OCI-LY1 (cell line): Measurements from ENCODE around the gene GIPC3.

Source experiments
- H2AFZ ChIP-seq: fragments of 200-600 bp; sonication (generic), shearing (Covaris generic); 2 replicates; pipeline ENCODE4 v1.6.0; 2014; ENCODE audit warnings: antibody characterized with exemption, mild to moderate bottlenecking, low read length
- H3F3A ChIP-seq: fragments of 200-600 bp; sonication (generic), shearing (Covaris generic); 2 replicates; pipeline ENCODE4 v1.6.0; 2014; ENCODE audit warnings: mild to moderate bottlenecking, antibody characterized with exemption, low read length, moderate library complexity; ENCODE audit not compliant: insufficient read depth
- H3K27ac ChIP-seq: fragments of 200-600 bp; sonication (generic); 2 replicates; pipeline ENCODE4 v1.5.1; 2014; ENCODE audit warnings: low read length, mixed run types, mild to moderate bottlenecking, low read depth; ENCODE audit not compliant: poor library complexity, severe bottlenecking
- H3K27me3 ChIP-seq: fragments of 200-600 bp; sonication (generic); 2 replicates; pipeline ENCODE4 v1.6.0; 2014; ENCODE audit warnings: antibody characterized with exemption, mild to moderate bottlenecking, low read length, moderate library complexity; ENCODE audit not compliant: insufficient read depth
- H3K36me3 ChIP-seq: fragments of 200-600 bp; sonication (generic); 2 replicates; pipeline ENCODE4 v1.6.1; 2014; ENCODE audit warnings: mild to moderate bottlenecking, antibody characterized with exemption, low read length, moderate library complexity, mixed read lengths; ENCODE audit not compliant: insufficient read depth
- H3K4me1 ChIP-seq: fragments of 200-600 bp; sonication (generic); 2 replicates; pipeline ENCODE4 v1.5.1; 2014; ENCODE audit warnings: mild to moderate bottlenecking, low read length, moderate library complexity; ENCODE audit not compliant: insufficient read depth, severe bottlenecking
- H3K4me2 ChIP-seq: fragments of 200-600 bp; sonication (generic), shearing (Covaris generic); 2 replicates; pipeline ENCODE4 v1.6.1; 2014; ENCODE audit warnings: low read length
- H3K4me3 ChIP-seq: fragments of 200-600 bp; sonication (generic); 2 replicates; pipeline ENCODE4 v1.5.1; 2014; ENCODE audit warnings: low read length, low read depth, mild to moderate bottlenecking, mixed read lengths; ENCODE audit not compliant: poor library complexity, severe bottlenecking
- H3K79me2 ChIP-seq: fragments of 200-600 bp; shearing (Covaris generic); 2 replicates; pipeline ENCODE4 v1.6.1; 2016; ENCODE audit warnings: mixed run types, low read length, mixed read lengths; ENCODE audit not compliant: insufficient read depth
- H3K9ac ChIP-seq: fragments of 200-600 bp; sonication (generic), shearing (Covaris generic); 2 replicates; pipeline ENCODE4 v1.6.1; 2014; ENCODE audit warnings: mild to moderate bottlenecking, low read length, mixed read lengths
- H3K9me2 ChIP-seq: fragments of 200-600 bp; sonication (generic), shearing (Covaris generic); 2 replicates; pipeline ENCODE4 v1.6.1; 2014; ENCODE audit warnings: low read depth, mild to moderate bottlenecking, low read length, mixed read lengths
- H3K9me3 ChIP-seq: fragments of 200-600 bp; shearing (Covaris generic); 2 replicates; pipeline ENCODE4 v1.6.1; 2014; ENCODE audit warnings: low read length, mixed read lengths
- H4K20me1 ChIP-seq: fragments of 200-600 bp; sonication (generic), shearing (Covaris generic); 2 replicates; pipeline ENCODE4 v1.6.0; 2016; ENCODE audit warnings: mild to moderate bottlenecking, low read length; ENCODE audit not compliant: insufficient read depth
- CTCF ChIP-seq: fragments of 200-600 bp; sonication (generic), shearing (Covaris generic); IDR thresholded peaks from 2 replicates; pipeline ENCODE4 v1.5.1; 2017; ENCODE audit warnings: mild to moderate bottlenecking, antibody characterized with exemption, low read length, moderate library complexity, mixed read lengths
- EZH2 ChIP-seq: fragments of 200-600 bp; sonication (generic), shearing (Covaris generic); IDR thresholded peaks from 2 replicates; pipeline ENCODE4 v1.8.0; 2017; ENCODE audit warnings: borderline replicate concordance, mixed run types, mild to moderate bottlenecking, antibody characterized with exemption, low read length, moderate library complexity, mixed read lengths

GIPC3 gene

GRCh38 chr19:3611841-3612240 is 26.6 kb downstream of the GIPC3 start:
- H3F3A ChIP-seq, result no peaks in the 10 kb centered on the region
- no peaks in the 10 kb centered on the region for H3K9me3 ChIP-seq
- no peak for TF ChIP-seq EZH2
- no peak for TF ChIP-seq CTCF
- no peak overlapping the region for H2AFZ ChIP-seq
- no peaks in the 10 kb centered on the region for H3K27me3 ChIP-seq
- no peak overlapping the region for H3K4me3 ChIP-seq
- no peaks in the 10 kb centered on the region for H4K20me1 ChIP-seq
- H3K4me2 ChIP-seq, result no peak overlapping the region
- no peaks in the 10 kb centered on the region for H3K9me2 ChIP-seq
- H3K36me3 ChIP-seq, result peaks cover 28% of the 10 kb centered on the region
- H3K9ac ChIP-seq, result no peak overlapping the region
- no peaks in the 10 kb centered on the region for H3K4me1 ChIP-seq
- no peak overlapping the region for H3K27ac ChIP-seq
- H3K79me2 ChIP-seq, result no peaks in the 10 kb centered on the region

GRCh38 chr19:3612330-3612729 is 27.1 kb downstream of the GIPC3 start:
- Histone ChIP-seq H3K9me2 (no peaks in the 10 kb centered on the region), H3K4me1 (no peaks in the 10 kb centered on the region), H4K20me1 (no peaks in the 10 kb centered on the region), H3K4me3 (no peak overlapping the region), H3K9me3 (no peaks in the 10 kb centered on the region), H2AFZ (no peak overlapping the region), H3F3A (no peaks in the 10 kb centered on the region), H3K27me3 (no peaks in the 10 kb centered on the region), H3K4me2 (no peak overlapping the region), H3K79me2 (no peaks in the 10 kb centered on the region), H3K36me3 (peaks cover 28% of the 10 kb centered on the region), H3K27ac (no peak overlapping the region), H3K9ac (no peak overlapping the region)
- TF ChIP-seq EZH2, result no peak
- TF ChIP-seq CTCF, result no peak

- H3F3A ChIP-seq, result no peaks in the 10 kb centered on the region
- H3K4me2 ChIP-seq, result no peak overlapping the region
- no peak overlapping the region for H3K9ac ChIP-seq
- H2AFZ ChIP-seq, result no peak overlapping the region
- no peak for TF ChIP-seq EZH2
- no peak for TF ChIP-seq CTCF
- H3K27me3 ChIP-seq, result no peaks in the 10 kb centered on the region
- H3K9me2 ChIP-seq, result no peaks in the 10 kb centered on the region
- H3K9me3 ChIP-seq, result no peaks in the 10 kb centered on the region
- no peak overlapping the region for H3K27ac ChIP-seq
- H3K36me3 ChIP-seq, result peaks cover 28% of the 10 kb centered on the region
- H3K79me2 ChIP-seq, result no peaks in the 10 kb centered on the region
- no peak overlapping the region for H3K4me3 ChIP-seq
- no peaks in the 10 kb centered on the region for H4K20me1 ChIP-seq
- no peaks in the 10 kb centered on the region for H3K4me1 ChIP-seq
These were observed 27.8 kb downstream of the GIPC3 start for GRCh38 chr19:3612901-3613741.
